Panc1 (cell line): ENCODE measurements around the gene MTCH1. TPM values are rescaled to one million over a fixed set of nuclear protein-coding genes. Genes with fewer than 3 reads are reported as not detected.

ENCODE experiments used
- ATAC-seq: fragments of 200-7000 bp; cut with Tn5 transposase; 2 replicates; pipeline ENCODE4 v1.9.1; 2020; ENCODE audit warnings: mild to moderate bottlenecking, moderate library complexity
- BruUV-seq: library from RNA; stranded (reverse); fragments of 400-500 nt; replicated peaks from 2 replicates; lab custom pipeline; 2021; lab: Mats Ljungman, UMichigan
- CTCF ChIA-PET: fragments of 300-600 bp; sonication (Branson Sonifier 250); formaldehyde crosslinking; loops from one replicate; lab custom pipeline; 2022; ENCODE audit warnings: antibody characterized with exemption; lab: Charles Lee
- POLR2A ChIA-PET: fragments of 300-600 bp; sonication (Branson Sonifier 250); formaldehyde crosslinking; loops from one replicate; lab custom pipeline; 2022; ENCODE audit warnings: antibody characterized with exemption; lab: Charles Lee
- DNase-seq: peaks from one replicate; pipeline ENCODE4 v3.0.0-alpha.2; 2010; ENCODE audit warnings: low read depth, low spot score
- H3K27ac ChIP-seq: 2 replicates; pipeline ENCODE4 v1.5.1; 2011; ENCODE audit warnings: mild to moderate bottlenecking, low read length, inconsistent platforms
- H3K27me3 ChIP-seq: fragments of 200-500 bp; sonication (Bioruptor generic); 2 replicates; pipeline ENCODE4 v1.6.0; 2014; ENCODE audit warnings: low read length, inconsistent platforms; ENCODE audit not compliant: control insufficient read depth, insufficient read depth
- H3K36me3 ChIP-seq: fragments of 200-500 bp; sonication (Bioruptor generic); 2 replicates; pipeline ENCODE4 v1.5.1; 2014; ENCODE audit warnings: inconsistent platforms, mild to moderate bottlenecking, low read length, moderate library complexity; ENCODE audit not compliant: control insufficient read depth, insufficient read depth
- H3K4me1 ChIP-seq: 2 replicates; pipeline ENCODE4 v1.5.1; 2011; ENCODE audit warnings: inconsistent platforms, mild to moderate bottlenecking, low read length, moderate library complexity; ENCODE audit not compliant: control insufficient read depth, insufficient read depth
- H3K4me3 ChIP-seq, 2 experiments: 2 replicates each; pipeline ENCODE4 v1.5.1; 2011 to 2012; ENCODE audit warnings: low read depth in 2 of 2, low read length in 2 of 2, mild to moderate bottlenecking in 2 of 2, inconsistent platforms in 1 of 2, moderate library complexity in 1 of 2
- H3K9me3 ChIP-seq: fragments of 200-500 bp; sonication (Bioruptor generic); 2 replicates; pipeline ENCODE4 v1.5.1; 2014; ENCODE audit warnings: low read depth, mild to moderate bottlenecking, inconsistent platforms, low read length, moderate library complexity; ENCODE audit not compliant: control insufficient read depth, insufficient read depth
- CTCF ChIP-seq: fragments of 450-650 bp; IDR thresholded peaks from 2 replicates; pipeline ENCODE4 v1.5.1; 2017; ENCODE audit warnings: mild to moderate bottlenecking
- POLR2AphosphoS5 ChIP-seq: IDR thresholded peaks from 2 replicates; pipeline ENCODE4 v1.6.1; 2012; ENCODE audit warnings: mild to moderate bottlenecking, low read depth, low read length, moderate library complexity
- REST ChIP-seq, 2 experiments: IDR thresholded peaks; 2 replicates each; pipeline ENCODE4 v1.6.1; 2011 to 2012; ENCODE audit warnings: low read depth in 2 of 2, control low read depth in 1 of 2, low read length in 1 of 2, mild to moderate bottlenecking in 1 of 2, moderate library complexity in 1 of 2; ENCODE audit not compliant: insufficient read depth in 1 of 2
- SIN3A ChIP-seq: IDR thresholded peaks from 2 replicates; pipeline ENCODE4 v1.6.1; 2012; ENCODE audit warnings: low read depth, mild to moderate bottlenecking, low read length, moderate library complexity, borderline replicate concordance; ENCODE audit not compliant: insufficient read depth
- TCF7L2 ChIP-seq: IDR thresholded peaks from 2 replicates; pipeline ENCODE4 v1.6.1; 2011; ENCODE audit warnings: mild to moderate bottlenecking, low read depth, low read length, inconsistent platforms
- in situ Hi-C: cut with HindIII; loops from 2 replicates; pipeline ENCODE4 v1.10.0; 2016; ENCODE audit warnings: low sequenced_read_pairs, low pct_unique_long_range_greater_than_20kb
- intact Hi-C: fragments of 100-400 bp; cut with micrococcal nuclease; formaldehyde crosslinking; loops from one replicate; pipeline ENCODE4 v1.10.0; 2022; ENCODE audit not compliant: unreplicated experiment
- total RNA-seq: library from RNA; stranded (reverse); gene quantifications from one replicate; pipeline ENCODE4 v1.2.1, GENCODE V29; 2021; ENCODE audit not compliant: unreplicated experiment

Gene MTCH1
- total RNA-seq, 1 experiment from 2014 or later = 223 TPM

- DNase-seq (no peak), ATAC-seq (0 out of 2 replicates have a peak, but pooled peaks have one; percentile 27)
- POLR2A ChIA-PET = no interaction called here
- BruUV-seq = no TSS peak
- Histone ChIP-seq H3K27ac (no peak overlapping the region), H3K9me3 (no peaks in the 10 kb centered on the region), H3K4me3 (no peak overlapping the region), H3K27me3 (no peaks in the 10 kb centered on the region), H3K4me1 (peaks cover 25% of the 10 kb centered on the region), H3K36me3 (no peaks in the 10 kb centered on the region)
- in situ Hi-C loops (no loop called here), intact Hi-C loops (no loop called here)
- TF ChIP-seq CTCF (peak; percentile 75), REST (IDR thresholded peaks at IDR 0.05; ENCODE audit: insufficient read depth in 1 of 2, low read depth in 2 of 2, low read length in 1 of 2) (no peak)
- CTCF ChIA-PET = interaction anchor here (0.6 to 2.3 kb wide), 9 partner anchors 115 to 256 kb away, joined by 3 to 16 read pairs (median 4); no protein-coding TSS in a partner anchor
Measured at GRCh38 chr6:37021356-37022129, 35.5 kb upstream of the MTCH1 start.

- Histone ChIP-seq H3K27ac (no peak overlapping the region), H3K4me1 (peaks cover 25% of the 10 kb centered on the region), H3K4me3 (no peak overlapping the region), H3K9me3 (no peaks in the 10 kb centered on the region), H3K36me3 (no peaks in the 10 kb centered on the region), H3K27me3 (no peaks in the 10 kb centered on the region)
- no peak for TF ChIP-seq CTCF
- TF ChIP-seq SIN3A = no peak
- no peak for TF ChIP-seq REST (IDR thresholded peaks at IDR 0.05; ENCODE audit: insufficient read depth in 1 of 2, low read depth in 2 of 2, low read length in 1 of 2)
- TF ChIP-seq POLR2AphosphoS5 = no peak
- TF ChIP-seq TCF7L2 = no peak
- ChIA-PET POLR2A (no interaction called here), CTCF (interaction anchor here (0.6 to 3.8 kb wide), 5 partner anchors 150 to 189 kb away, joined by 4 to 72 read pairs (median 5); no protein-coding TSS in a partner anchor)
- intact Hi-C loops (no loop called here), in situ Hi-C loops (no loop called here)
- BruUV-seq = no TSS peak
- DNase-seq = no peak
- no peak for ATAC-seq
Measured at GRCh38 chr6:37020812-37021211, 34.8 kb upstream of the MTCH1 start.
